Right ventricle myocardium inferior (tissue), 1 donor: ENCODE data around the gene PTPRN2. TPM values are rescaled to one million over a fixed set of nuclear protein-coding genes. Genes with fewer than 3 reads are reported as not detected.
"Not testable (repeated sequence)": the region's sequence is repeated elsewhere in the genome, so short reads cannot be mapped to it uniquely, and the experiment has no call there.

Experiments used
- ATAC-seq: fragments of 200-7000 bp; cut with Tn5 transposase; one replicate; pipeline ENCODE4 v1.9.1; 2020; ENCODE audit warnings: mild to moderate bottlenecking, moderate library complexity
- DNase-seq: peaks from one replicate; pipeline ENCODE4 v3.0.0; 2021; ENCODE audit errors: missing footprints
- intact Hi-C: fragments of 100-400 bp; cut with DNase I; formaldehyde crosslinking; loops from one replicate; pipeline ENCODE4 v1.11.0; 2022
- total RNA-seq: library from RNA; stranded (reverse); fragmentation: NEBNext Ultra II Directional; extraction: Animal tissue kit (Norgen Biotek cat#: 25700); gene quantifications from one replicate; pipeline ENCODE4 v1.2.1, GENCODE V29; 2021
- donor health status: DM: no; HTN: yes; CAD: no; lungs with severe emphysema.

Gene PTPRN2
- total RNA-seq, 1 donor from 2014 or later = 1.6 TPM

DNA sequence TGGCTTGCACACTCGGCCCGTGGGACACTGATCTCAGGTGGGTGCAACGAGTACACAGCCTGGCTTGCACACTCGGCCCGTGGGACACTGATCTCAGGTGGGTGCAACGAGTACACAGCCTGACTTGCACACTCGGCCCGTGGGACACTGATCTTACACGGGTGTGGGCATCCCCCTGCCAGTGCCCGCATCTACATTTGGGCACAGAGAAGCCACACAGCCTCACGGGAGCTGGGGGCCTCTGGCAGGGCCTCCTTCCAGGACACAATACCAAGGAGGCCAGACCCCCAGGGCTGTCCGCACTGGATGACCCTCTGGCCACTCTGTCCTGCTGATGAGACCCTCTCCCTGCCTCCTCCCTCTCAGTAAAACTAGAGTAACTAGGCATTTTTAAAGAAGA, 920.4 kb downstream of the PTPRN2 start:
- ATAC-seq = no peak
- intact Hi-C loops = no loop called here
- DNase-seq = peak; percentile 46

DNA sequence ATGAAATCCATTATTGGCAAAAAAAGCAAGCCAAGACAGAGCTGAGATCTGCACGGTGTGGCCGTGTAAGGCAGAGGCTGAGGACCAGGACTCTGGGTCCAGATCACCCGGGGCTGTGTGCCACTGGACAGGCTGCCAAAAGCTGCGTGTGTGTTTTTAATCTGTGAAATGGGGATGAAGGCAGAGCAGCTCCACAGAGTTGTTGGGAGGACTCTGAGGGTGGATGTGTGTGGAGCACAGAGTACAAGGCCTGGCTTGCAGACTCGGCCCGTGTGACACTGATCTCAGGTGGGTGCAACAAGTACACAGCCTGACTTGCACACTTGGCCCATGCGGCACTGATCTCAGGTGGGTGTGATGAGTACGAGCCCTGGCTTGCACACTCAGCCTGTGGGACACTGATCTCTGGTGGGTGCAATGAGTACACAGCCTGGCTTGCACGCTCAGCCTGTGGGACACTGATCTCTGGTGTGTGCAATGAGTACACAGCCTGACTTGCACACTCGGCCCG, 921.0 kb downstream of the PTPRN2 start:
- peak; percentile 60 for DNase-seq
- ATAC-seq = no peak
- intact Hi-C loops = no loop called here

DNA sequence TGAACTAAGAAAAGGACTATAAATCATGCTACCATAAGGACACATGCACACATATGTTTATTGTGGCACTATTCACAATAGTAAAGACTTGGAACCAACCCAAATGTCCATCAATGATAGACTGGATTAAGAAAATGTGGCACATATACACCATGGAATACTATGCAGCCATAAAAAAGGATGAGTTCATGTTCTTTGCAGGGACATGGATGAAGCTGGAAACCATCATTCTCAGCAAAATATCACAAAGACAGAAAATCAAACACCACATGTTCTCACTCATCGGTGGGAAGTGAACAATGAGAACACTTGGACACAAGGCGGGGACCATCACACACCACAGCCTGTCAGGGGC, 922.0 kb downstream of the PTPRN2 start:
- DNase-seq, intact Hi-C loops, ATAC-seq: not testable (repeated sequence)

GRCh38 chr7:157664871-157665633, 922.6 kb downstream of the PTPRN2 start:
- peak; percentile 15 for DNase-seq
- ATAC-seq = no peak
- intact Hi-C loops = no loop called here

GRCh38 chr7:157664034-157664433, 923.6 kb downstream of the PTPRN2 start:
- intact Hi-C loops = no loop called here
- ATAC-seq = no peak
- DNase-seq = peak; percentile 45

GRCh38 chr7:157662981-157663716, 924.5 kb downstream of the PTPRN2 start:
- peak; percentile 68 for DNase-seq
- ATAC-seq = no peak
- intact Hi-C loops = no loop called here

GRCh38 chr7:157662110-157662791, 925.4 kb downstream of the PTPRN2 start:
- ATAC-seq = no peak
- DNase-seq = peak; percentile 66
- intact Hi-C loops = no loop called here

GRCh38 chr7:157661611-157661975, 926.0 kb downstream of the PTPRN2 start:
- DNase-seq = no peak

GRCh38 chr7:157660971-157661610, 926.5 kb downstream of the PTPRN2 start:
- ATAC-seq (no peak), DNase-seq (peak; percentile 41)
- intact Hi-C loops = no loop called here

More at GRCh38 chr7:157661611-157661975, 926.0 kb downstream of the PTPRN2 start:
- no peak for ATAC-seq
- intact Hi-C loops = no loop called here

DNA sequence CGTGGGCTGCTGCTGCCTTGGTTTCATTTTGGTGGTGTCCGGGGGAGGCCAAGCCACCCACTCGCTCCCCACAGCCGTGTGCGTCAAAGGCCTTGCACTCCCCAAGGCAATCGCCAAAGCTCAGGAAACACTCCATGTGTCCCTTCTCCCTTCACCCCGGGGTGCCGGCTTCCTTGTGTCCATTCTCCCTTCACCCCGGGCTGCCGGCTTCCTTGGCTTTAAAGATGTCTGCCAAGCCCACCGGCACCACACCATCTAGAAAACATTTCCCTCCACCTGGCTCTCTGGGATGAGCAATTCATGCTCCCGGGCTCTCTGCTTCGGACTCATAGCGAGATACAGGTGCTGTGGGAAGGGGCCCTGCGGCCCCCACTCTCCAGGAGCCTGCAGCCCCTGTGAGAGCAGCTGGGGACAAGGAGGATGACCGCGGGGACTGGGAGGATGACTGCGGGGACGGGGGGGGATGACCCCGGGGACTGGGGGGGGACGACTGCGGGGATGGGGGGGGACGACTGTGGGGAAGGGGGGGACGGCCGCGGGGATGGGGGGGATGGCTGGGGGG, 928.7 kb downstream of the PTPRN2 start:
- intact Hi-C loops = no loop called here
- DNase-seq = peak; percentile 45
- no peak for ATAC-seq

DNA sequence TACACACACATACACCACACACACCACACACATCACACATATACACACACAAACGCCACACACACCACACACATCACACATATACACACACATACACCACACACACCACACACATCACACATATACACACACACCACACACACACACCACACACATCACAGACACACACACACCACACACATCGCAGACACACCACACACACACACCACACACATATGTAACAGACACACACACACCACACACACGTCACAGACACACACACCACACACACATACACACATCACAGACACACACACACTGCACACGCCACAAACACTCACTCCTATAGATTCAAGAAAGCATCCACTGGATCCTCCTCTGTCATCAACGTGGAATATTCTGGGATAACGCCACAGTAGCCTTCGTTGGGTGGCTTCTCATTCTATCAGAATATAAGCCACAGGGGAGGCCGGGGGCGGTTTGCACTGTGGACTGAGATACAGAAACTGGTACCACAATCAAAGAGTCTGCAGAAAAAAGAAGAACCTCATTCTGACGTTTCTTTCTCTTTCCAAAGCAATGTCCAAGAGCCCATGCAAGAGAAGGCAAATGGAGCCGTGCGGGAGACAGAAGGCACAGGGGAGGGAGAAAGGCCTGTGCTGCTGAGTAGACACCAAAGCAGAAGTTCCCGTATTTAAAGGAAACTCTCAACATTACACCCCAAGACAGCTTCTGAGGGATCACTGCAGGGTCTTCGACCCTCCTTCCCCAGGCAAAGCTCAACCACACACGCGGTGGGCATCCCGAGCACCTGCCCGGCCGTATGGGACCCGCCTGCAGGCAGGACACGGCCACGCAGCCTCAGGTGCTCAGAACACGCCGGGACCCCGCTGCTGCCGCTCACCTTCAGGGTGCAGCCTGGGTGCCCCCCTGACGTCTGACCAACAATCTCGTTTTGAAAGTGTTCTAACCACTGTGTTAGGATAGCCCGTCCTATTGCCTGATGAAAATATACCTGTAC, 929.6 kb downstream of the PTPRN2 start:
- ATAC-seq (no peak), DNase-seq (peak; percentile 70)
- intact Hi-C loops = no loop called here

DNA sequence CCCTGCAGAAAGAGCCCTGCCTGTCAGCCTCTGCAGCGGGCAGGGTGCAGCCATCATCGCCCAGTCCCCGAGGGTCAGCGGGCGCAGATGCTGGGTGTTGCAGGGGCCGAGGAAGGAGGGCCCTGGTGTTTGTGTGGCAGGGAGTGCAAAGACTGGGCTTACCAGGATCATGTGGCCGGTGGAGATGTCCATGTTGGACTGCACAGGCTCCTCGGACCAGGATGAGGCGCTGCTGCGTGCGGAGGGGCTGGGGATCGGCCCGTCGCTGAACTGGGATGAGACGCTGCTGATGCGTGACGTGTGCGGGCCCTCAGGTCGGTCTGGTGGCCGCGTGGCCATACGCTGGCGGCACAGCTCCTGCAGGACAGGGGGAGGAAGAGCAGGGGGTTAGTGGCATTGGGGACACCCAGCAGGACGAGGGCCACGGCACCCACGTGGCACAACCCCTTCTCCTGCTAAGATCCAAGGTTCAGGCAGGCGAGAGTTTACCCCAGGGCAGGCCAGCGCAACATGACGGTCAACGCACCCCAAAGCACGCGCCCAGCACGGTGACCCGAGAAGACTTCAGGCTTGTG, 931.3 kb downstream of the PTPRN2 start:
- DNase-seq (peak; percentile 62), ATAC-seq (no peak)
- intact Hi-C loops = no loop called here

GRCh38 chr7:157654350-157654749, 933.3 kb downstream of the PTPRN2 start:
- ATAC-seq (no peak), DNase-seq (peak; percentile 42)
- intact Hi-C loops = no loop called here

- DNase-seq = peak; percentile 16
- ATAC-seq = no peak
- intact Hi-C loops = no loop called here
These were observed 933.8 kb downstream of the PTPRN2 start for GRCh38 chr7:157653827-157654207.

- intact Hi-C loops = no loop called here
- DNase-seq = peak; percentile 32
- ATAC-seq = no peak
These were observed 934.4 kb downstream of the PTPRN2 start for GRCh38 chr7:157652954-157653826.

DNA sequence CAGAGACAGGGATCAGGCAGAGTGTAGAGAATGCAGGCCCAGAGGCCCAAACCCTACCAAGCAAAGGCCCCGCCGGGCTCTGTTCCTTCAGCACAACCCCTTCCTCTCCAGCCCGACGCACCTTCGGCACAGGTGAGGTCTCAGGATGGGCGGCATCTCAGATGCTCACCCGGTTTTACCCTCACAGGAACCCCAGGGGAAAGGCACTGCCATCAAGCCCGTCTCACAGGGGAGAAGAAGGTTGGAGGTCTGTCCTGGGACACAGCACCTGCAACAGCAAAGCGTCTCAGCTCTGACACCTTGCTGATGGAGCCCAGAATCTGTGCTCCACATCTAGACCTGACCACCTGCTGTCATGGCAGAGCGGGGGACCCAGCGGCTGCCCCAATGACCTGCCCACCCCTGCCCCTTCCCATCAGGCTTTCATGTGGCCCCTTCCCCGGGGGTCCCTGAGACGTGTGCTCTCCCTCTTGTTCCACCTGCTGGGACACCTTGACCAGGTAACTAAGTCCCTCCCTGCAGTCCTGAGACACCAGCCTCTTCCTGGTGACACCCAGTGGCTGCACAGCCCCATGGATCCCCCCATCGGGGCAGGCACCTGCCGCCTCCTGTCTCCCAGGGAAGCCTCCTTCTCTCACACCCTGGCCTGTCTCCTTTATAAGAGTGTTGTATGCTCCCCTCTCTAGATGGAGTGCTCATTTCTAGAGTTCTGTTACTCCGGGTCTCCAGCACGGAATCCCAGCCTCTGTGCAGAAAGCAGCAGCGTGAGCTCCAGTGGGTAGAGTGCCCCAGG, 935.3 kb downstream of the PTPRN2 start:
- intact Hi-C loops = no loop called here
- ATAC-seq (no peak), DNase-seq (peak; percentile 63)
